HCT116 (cell line): ENCODE measurements around the gene OLFML1. TPM values are rescaled to one million over a fixed set of nuclear protein-coding genes. Genes with fewer than 3 reads are reported as not detected.

Source experiments
- ATAC-seq: fragments of 200-7000 bp; cut with Tn5 transposase; 2 replicates; pipeline ENCODE4 v1.9.1; 2020; ENCODE audit warnings: mild to moderate bottlenecking, moderate library complexity
- BruUV-seq: library from RNA; stranded (reverse); fragments of 400-500 nt; replicated peaks from 2 replicates; lab custom pipeline; 2021; lab: Mats Ljungman, UMichigan
- CTCF ChIA-PET: fragments of 300-600 bp; sonication (Branson Sonifier 250); formaldehyde crosslinking; loops from one replicate; lab custom pipeline; 2021; ENCODE audit warnings: antibody characterized with exemption; lab: Charles Lee
- POLR2A ChIA-PET: fragments of 300-600, 350-600 bp; sonication (Branson Sonifier 250); formaldehyde crosslinking; loops from one replicate; lab custom pipeline; 2021; ENCODE audit warnings: antibody characterized with exemption; lab: Charles Lee
- RAD21 ChIA-PET, 2 experiments: fragments of 300-600 bp; sonication (Branson Sonifier 250); formaldehyde crosslinking; loops; one replicate each; lab custom pipeline; 2023; ENCODE audit warnings: low total read pairs in 2 of 2; ENCODE audit not compliant: uncharacterized antibody in 2 of 2, unreplicated experiment in 2 of 2, low non-redundant PET in 1 of 2; lab: Charles Lee
- DNase-seq: peaks from one replicate; pipeline ENCODE4 v3.0.0-alpha.2; 2010; ENCODE audit warnings: low read depth, low spot score
- H2AFZ ChIP-seq: fragments of 200-600 bp; shearing (Covaris generic), sonication (generic); 2 replicates; pipeline ENCODE4 v1.6.1; 2017; ENCODE audit warnings: low read depth, mixed run types, mixed read lengths, antibody characterized with exemption, low read length; ENCODE audit not compliant: poor library complexity, severe bottlenecking
- H3K27ac ChIP-seq: 2 replicates; pipeline ENCODE4 v1.5.1; 2012; ENCODE audit warnings: low read depth, low read length
- H3K27me3 ChIP-seq: fragments of 200-600 bp; sonication (generic); 2 replicates; pipeline ENCODE4 v1.6.1; 2016; ENCODE audit warnings: mixed run types, low read length, mixed read lengths; ENCODE audit not compliant: insufficient read depth
- H3K36me3 ChIP-seq, 2 experiments: fragments of 200-500 bp in 1 of 2; fragments of 200-600 bp in 1 of 2; sonication (Bioruptor generic) in 1 of 2; sonication (generic) in 1 of 2; 2 replicates each; pipeline versions ENCODE4 v1.5.1 to v1.6.1; 2014 to 2016; ENCODE audit warnings: low read length in 2 of 2, inconsistent platforms in 1 of 2, mixed read lengths in 1 of 2, mixed run types in 1 of 2; ENCODE audit not compliant: insufficient read depth in 2 of 2, control insufficient read depth in 1 of 2
- H3K4me1 ChIP-seq, 2 experiments: fragments of 200-600 bp in 1 of 2; sonication (generic) in 1 of 2; 2 replicates each; pipeline versions ENCODE4 v1.5.1 to v1.6.1; 2012 to 2017; ENCODE audit warnings: low read length in 2 of 2, inconsistent platforms in 1 of 2, mild to moderate bottlenecking in 1 of 2, mixed read lengths in 1 of 2, mixed run types in 1 of 2, moderate library complexity in 1 of 2; ENCODE audit not compliant: insufficient read depth in 2 of 2, control insufficient read depth in 1 of 2
- H3K4me2 ChIP-seq: fragments of 200-600 bp; sonication (generic); 2 replicates; pipeline ENCODE4 v1.6.1; 2017; ENCODE audit warnings: mixed run types, low read length, mixed read lengths
- H3K4me3 ChIP-seq, 2 experiments: fragments of 200-600 bp in 1 of 2; sonication (generic) in 1 of 2; replicated peaks in 1 of 2; 2 replicates each; pipeline ENCODE4 v1.5.1; 2011 to 2016; ENCODE audit warnings: low read length in 2 of 2, control low read depth in 1 of 2, low read depth in 1 of 2, mild to moderate bottlenecking in 1 of 2, mixed read lengths in 1 of 2, mixed run types in 1 of 2
- H3K79me2 ChIP-seq: fragments of 200-600 bp; sonication (generic); 2 replicates; pipeline ENCODE4 v1.6.1; 2017; ENCODE audit warnings: mild to moderate bottlenecking, mixed run types, low read length, moderate library complexity, mixed read lengths; ENCODE audit not compliant: insufficient read depth
- H3K9ac ChIP-seq: fragments of 200-600 bp; sonication (generic); 2 replicates; pipeline ENCODE4 v1.6.1; 2016; ENCODE audit warnings: low read length, mixed read lengths
- H3K9me2 ChIP-seq: fragments of 200-600 bp; sonication (generic), shearing (Covaris generic); 2 replicates; pipeline ENCODE4 v1.6.1; 2017; ENCODE audit warnings: mixed run types, mild to moderate bottlenecking, moderate library complexity; ENCODE audit not compliant: insufficient read depth
- H3K9me3 ChIP-seq, 2 experiments: fragments of 200-500 bp in 1 of 2; fragments of 200-600 bp in 1 of 2; sonication (Bioruptor generic) in 1 of 2; sonication (generic) in 1 of 2; 2 replicates each; pipeline ENCODE4 v1.6.1; 2014 to 2017; ENCODE audit warnings: low read length in 2 of 2, mixed read lengths in 2 of 2, inconsistent platforms in 1 of 2, low read depth in 1 of 2, mild to moderate bottlenecking in 1 of 2, mixed run types in 1 of 2, moderate library complexity in 1 of 2; ENCODE audit not compliant: control insufficient read depth in 1 of 2, insufficient read depth in 1 of 2
- H4K20me1 ChIP-seq: fragments of 200-600 bp; sonication (generic), shearing (Covaris generic); 2 replicates; pipeline ENCODE4 v1.6.1; 2017; ENCODE audit warnings: mixed run types, mild to moderate bottlenecking, moderate library complexity; ENCODE audit not compliant: insufficient read depth
- CBX3 ChIP-seq: IDR thresholded peaks from 2 replicates; pipeline ENCODE4 v1.6.1; 2012; ENCODE audit warnings: low read depth
- CEBPB ChIP-seq: IDR thresholded peaks from 2 replicates; pipeline ENCODE4 v1.6.1; 2012; ENCODE audit warnings: low read depth
- EZH2phosphoT487 ChIP-seq: fragments of 200-600 bp; IDR thresholded peaks from 2 replicates; pipeline ENCODE4 v1.6.1; 2018; ENCODE audit warnings: antibody characterized with exemption, borderline replicate concordance
- POLR2A ChIP-seq: IDR thresholded peaks from 2 replicates; pipeline ENCODE4 v1.7.0; 2011; ENCODE audit warnings: borderline replicate concordance; ENCODE audit not compliant: insufficient read depth, insufficient read length; ENCODE audit errors: extremely low read depth
- POLR2AphosphoS5 ChIP-seq: IDR thresholded peaks from 2 replicates; pipeline ENCODE4 v1.6.1; 2011; ENCODE audit warnings: mild to moderate bottlenecking, low read depth, low read length, moderate library complexity
- RAD21 ChIP-seq: IDR thresholded peaks from 2 replicates; pipeline ENCODE4 v1.6.1; 2012; ENCODE audit warnings: low read depth, mild to moderate bottlenecking
- SIN3A ChIP-seq: IDR thresholded peaks from 2 replicates; pipeline ENCODE4 v1.6.1; 2012; ENCODE audit warnings: low read depth
- TCF7L2 ChIP-seq: IDR thresholded peaks from 2 replicates; pipeline ENCODE4 v1.7.0; 2011; ENCODE audit warnings: borderline replicate concordance, inconsistent platforms; ENCODE audit not compliant: insufficient read depth, insufficient read length; ENCODE audit errors: extremely low read depth
- ZFX ChIP-seq: fragments of 450-650 bp; IDR thresholded peaks from 2 replicates; pipeline ENCODE4 v1.6.1; 2017
- intact Hi-C: fragments of 100-400 bp; cut with micrococcal nuclease; formaldehyde crosslinking; loops from 2 replicates; pipeline ENCODE4 v1.10.0; 2022
- total RNA-seq: library from RNA; stranded (reverse); gene quantifications from one replicate; pipeline ENCODE4 v1.2.1, GENCODE V29; 2021; ENCODE audit not compliant: unreplicated experiment
- TF ChIP-seq, protein P1 (sequence below): IDR thresholded peaks from 2 replicates; pipeline ENCODE4 v1.6.1; 2011; ENCODE audit warnings: mild to moderate bottlenecking, low read length, moderate library complexity; ENCODE audit not compliant: insufficient replicate concordance; ENCODE audit errors: extremely low read depth
- TF ChIP-seq, protein P2 (sequence below): IDR thresholded peaks from 2 replicates; pipeline ENCODE4 v1.6.1; 2012

Gene OLFML1
- total RNA-seq, 1 experiment from 2014 or later: not detected

DNA sequence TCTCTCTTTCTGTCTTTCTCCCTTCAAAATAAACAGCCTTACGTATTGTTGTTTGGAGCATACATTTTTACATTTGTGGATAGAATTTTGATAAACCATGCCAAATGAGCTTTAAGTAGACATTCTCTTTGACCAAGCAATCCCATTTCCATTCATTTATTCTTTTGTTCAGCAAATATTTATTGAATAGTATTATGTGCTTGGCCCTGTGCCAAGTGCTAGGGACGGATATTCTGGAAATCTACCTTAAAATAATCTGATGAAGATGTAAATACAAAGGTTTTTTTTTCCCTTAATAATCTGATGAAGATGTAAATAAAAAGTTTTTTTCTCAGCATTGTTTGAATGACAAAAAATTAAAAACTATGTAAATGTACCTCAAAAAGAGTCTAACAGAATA, 2.1 kb downstream of the OLFML1 start:
- no TSS peak for BruUV-seq
- Histone ChIP-seq H3K27me3 (peaks cover 43% of the 10 kb centered on the region), H4K20me1 (no peaks in the 10 kb centered on the region), H2AFZ (no peak overlapping the region), H3K4me1 (no peaks in the 10 kb centered on the region), H3K9ac (no peak overlapping the region), H3K27ac (no peak overlapping the region), H3K79me2 (no peaks in the 10 kb centered on the region), H3K4me3 (no peak overlapping the region), H3K9me2 (no peaks in the 10 kb centered on the region), H3K36me3 (no peaks in the 10 kb centered on the region), H3K9me3 (no peaks in the 10 kb centered on the region), H3K4me2 (no peak overlapping the region)
- POLR2A ChIA-PET: no interaction called here
- no peak for ATAC-seq
- intact Hi-C loops: no loop called here
- RAD21 ChIA-PET: no interaction called here
- DNase-seq: no peak
- no peak for TF ChIP-seq CEBPB
- TF ChIP-seq POLR2A: no peak
- TF ChIP-seq, protein P1, sequence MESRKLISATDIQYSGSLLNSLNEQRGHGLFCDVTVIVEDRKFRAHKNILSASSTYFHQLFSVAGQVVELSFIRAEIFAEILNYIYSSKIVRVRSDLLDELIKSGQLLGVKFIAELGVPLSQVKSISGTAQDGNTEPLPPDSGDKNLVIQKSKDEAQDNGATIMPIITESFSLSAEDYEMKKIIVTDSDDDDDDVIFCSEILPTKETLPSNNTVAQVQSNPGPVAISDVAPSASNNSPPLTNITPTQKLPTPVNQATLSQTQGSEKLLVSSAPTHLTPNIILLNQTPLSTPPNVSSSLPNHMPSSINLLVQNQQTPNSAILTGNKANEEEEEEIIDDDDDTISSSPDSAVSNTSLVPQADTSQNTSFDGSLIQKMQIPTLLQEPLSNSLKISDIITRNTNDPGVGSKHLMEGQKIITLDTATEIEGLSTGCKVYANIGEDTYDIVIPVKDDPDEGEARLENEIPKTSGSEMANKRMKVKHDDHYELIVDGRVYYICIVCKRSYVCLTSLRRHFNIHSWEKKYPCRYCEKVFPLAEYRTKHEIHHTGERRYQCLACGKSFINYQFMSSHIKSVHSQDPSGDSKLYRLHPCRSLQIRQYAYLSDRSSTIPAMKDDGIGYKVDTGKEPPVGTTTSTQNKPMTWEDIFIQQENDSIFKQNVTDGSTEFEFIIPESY: no peak
- CTCF ChIA-PET: no interaction called here

DNA sequence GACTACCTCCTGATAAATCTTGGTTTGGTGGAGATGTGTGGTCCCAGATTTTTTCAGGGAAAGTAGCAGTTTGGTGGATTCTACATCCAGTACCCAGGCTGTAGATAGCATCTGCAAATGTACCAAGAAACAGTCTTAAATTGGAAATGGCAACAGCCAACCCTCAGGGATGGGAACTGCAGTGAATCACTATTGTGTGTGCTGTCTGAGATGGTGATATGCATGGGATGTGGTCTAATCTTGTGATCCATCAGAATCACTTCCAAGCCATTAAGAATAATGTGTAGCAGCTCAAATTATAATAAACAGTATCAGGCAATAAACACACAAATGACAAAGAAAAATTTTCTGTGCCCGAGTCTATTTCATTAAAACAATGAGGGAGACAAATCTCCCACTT, 3.4 kb downstream of the OLFML1 start:
- TF ChIP-seq ZFX: no peak
- TF ChIP-seq EZH2phosphoT487: no peak
- TF ChIP-seq, protein P1: no peak
- no peak for TF ChIP-seq CBX3
- TF ChIP-seq SIN3A: no peak
- no peak for TF ChIP-seq RAD21
- TF ChIP-seq POLR2AphosphoS5: no peak
- TF ChIP-seq TCF7L2: no peak
- TF ChIP-seq, protein P2, sequence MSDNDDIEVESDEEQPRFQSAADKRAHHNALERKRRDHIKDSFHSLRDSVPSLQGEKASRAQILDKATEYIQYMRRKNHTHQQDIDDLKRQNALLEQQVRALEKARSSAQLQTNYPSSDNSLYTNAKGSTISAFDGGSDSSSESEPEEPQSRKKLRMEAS: no peak
- Histone ChIP-seq H3K36me3 (no peaks in the 10 kb centered on the region), H3K79me2 (no peaks in the 10 kb centered on the region), H4K20me1 (no peaks in the 10 kb centered on the region), H3K4me2 (no peak overlapping the region), H3K27me3 (peaks cover 41% of the 10 kb centered on the region), H3K9me3 (no peaks in the 10 kb centered on the region), H3K27ac (no peak overlapping the region), H2AFZ (no peak overlapping the region), H3K4me3 (no peak overlapping the region), H3K9ac (no peak overlapping the region), H3K9me2 (no peaks in the 10 kb centered on the region), H3K4me1 (no peaks in the 10 kb centered on the region)
- POLR2A ChIA-PET: no interaction called here
- RAD21 ChIA-PET: no interaction called here
- no peak for ATAC-seq
- BruUV-seq: no TSS peak
- DNase-seq: no peak
- intact Hi-C loops: no loop called here
- CTCF ChIA-PET: no interaction called here
